H1 (cell line): ENCODE data around the gene WDR33. TPM values are rescaled to one million over a fixed set of nuclear protein-coding genes. Genes with fewer than 3 reads are reported as not detected.

Experiments
- CTCF ChIA-PET: fragments of 300-600 bp; sonication (Branson Sonifier 250); formaldehyde crosslinking; loops from one replicate; lab custom pipeline; 2021; ENCODE audit not compliant: partially characterized antibody; lab: Charles Lee
- POLR2A ChIA-PET: fragments of 300-600 bp; sonication (Branson Sonifier 250); formaldehyde crosslinking; loops from one replicate; lab custom pipeline; 2021; ENCODE audit warnings: inconsistent platforms; ENCODE audit not compliant: partially characterized antibody; lab: Charles Lee
- DNase-seq, 2 experiments: peaks; one replicate each; pipeline versions ENCODE4 v3.0.0 to v3.0.0-alpha.2; 2010 to 2022; ENCODE audit warnings: low spot score in 2 of 2, low read depth in 1 of 2, mixed read lengths in 1 of 2
- FAIRE-seq: peaks from 2 replicates; lab custom pipeline; 2011; peaks lifted over from hg19 to GRCh38; lab: Jason Lieb, UNC
- H2AFZ ChIP-seq: 2 replicates; pipeline ENCODE4 v1.8.1; 2012; ENCODE audit warnings: low read length, inconsistent platforms
- H2AK5ac ChIP-seq: 2 replicates; pipeline ENCODE4 v1.6.1; 2013; ENCODE audit warnings: low read depth, low read length
- H2BK120ac ChIP-seq: replicated peaks from 2 replicates; pipeline ENCODE3; 2013; ENCODE audit warnings: low read depth, low read length, inconsistent platforms
- H2BK12ac ChIP-seq: 2 replicates; pipeline ENCODE4 v1.6.1; 2013; ENCODE audit warnings: low read depth, low read length
- H2BK15ac ChIP-seq: 2 replicates; pipeline ENCODE4 v1.6.1; 2013; ENCODE audit warnings: low read length
- H2BK20ac ChIP-seq: 2 replicates; pipeline ENCODE4 v1.6.1; 2013; ENCODE audit warnings: low read length
- H2BK5ac ChIP-seq: 2 replicates; pipeline ENCODE4 v1.6.1; 2013; ENCODE audit warnings: low read depth, low read length
- H3K14ac ChIP-seq: 2 replicates; pipeline ENCODE4 v1.6.1; 2013; ENCODE audit warnings: inconsistent platforms; ENCODE audit not compliant: insufficient read length
- H3K18ac ChIP-seq: 2 replicates; pipeline ENCODE4 v1.6.1; 2013; ENCODE audit warnings: low read length; ENCODE audit errors: extremely low read depth
- H3K23ac ChIP-seq: 2 replicates; pipeline ENCODE4 v1.6.1; 2013; ENCODE audit warnings: inconsistent platforms; ENCODE audit not compliant: insufficient read length
- H3K23me2 ChIP-seq: 2 replicates; pipeline ENCODE4 v1.6.1; 2013; ENCODE audit warnings: low read depth, low read length
- H3K27ac ChIP-seq: 2 replicates; pipeline ENCODE4 v1.6.1; 2011; ENCODE audit warnings: low read depth, low read length, inconsistent platforms
- H3K27me3 ChIP-seq, 4 experiments: replicated peaks in 1 of 4; 1 replicate in 1 of 4; 2 replicates in 3 of 4; pipeline versions ENCODE4 v1.6.1 to v1.8.1; 2011 to 2013; ENCODE audit warnings: low read length in 3 of 4, mild to moderate bottlenecking in 3 of 4, inconsistent platforms in 2 of 4, mixed read lengths in 2 of 4, moderate library complexity in 1 of 4; ENCODE audit not compliant: control insufficient read depth in 3 of 4, insufficient read depth in 3 of 4; ENCODE audit errors: extremely low read depth in 1 of 4
- H3K36me3 ChIP-seq, 4 experiments: 2 replicates each; pipeline versions ENCODE4 v1.6.1 to v1.8.1; 2011 to 2013; ENCODE audit warnings: mild to moderate bottlenecking in 4 of 4, low read length in 3 of 4, moderate library complexity in 2 of 4, control low read depth in 1 of 4, inconsistent platforms in 1 of 4; ENCODE audit not compliant: insufficient read depth in 4 of 4, control insufficient read depth in 2 of 4
- H3K4ac ChIP-seq: replicated peaks from 2 replicates; pipeline ENCODE3; 2013; ENCODE audit warnings: low read length, low read depth, mixed read lengths, inconsistent platforms; ENCODE audit not compliant: insufficient read length
- H3K4me1 ChIP-seq, 4 experiments: replicated peaks in 1 of 4; 1 replicate in 1 of 4; 2 replicates in 3 of 4; pipeline versions ENCODE4 v1.6.1 to v1.8.1; 2011 to 2013; ENCODE audit warnings: low read length in 3 of 4, inconsistent platforms in 2 of 4, mixed read lengths in 1 of 4; ENCODE audit not compliant: insufficient read depth in 4 of 4, control insufficient read depth in 3 of 4
- H3K4me2 ChIP-seq, 2 experiments: 2 replicates each; pipeline versions ENCODE4 v1.6.1 to v1.8.1; 2011 to 2013; ENCODE audit warnings: low read depth in 2 of 2, low read length in 2 of 2, control low read depth in 1 of 2, inconsistent platforms in 1 of 2, mild to moderate bottlenecking in 1 of 2; ENCODE audit not compliant: insufficient read depth in 1 of 2
- H3K4me3 ChIP-seq, 4 experiments: fragments of 200-600, 300-600 bp in 1 of 4; sonication (generic), shearing (Covaris generic), sonication (Bioruptor Twin) in 1 of 4; 2 replicates each; pipeline versions ENCODE4 v1.5.1 to v1.8.1; 2011 to 2016; ENCODE audit warnings: low read length in 4 of 4, low read depth in 3 of 4, control low read depth in 2 of 4, inconsistent platforms in 2 of 4, mild to moderate bottlenecking in 2 of 4, mixed read lengths in 1 of 4, moderate library complexity in 1 of 4; ENCODE audit not compliant: insufficient read depth in 2 of 4; ENCODE audit errors: extremely low read depth in 1 of 4
- H3K56ac ChIP-seq: replicated peaks from 2 replicates; pipeline ENCODE3; 2013; ENCODE audit warnings: low read depth, mild to moderate bottlenecking, mixed read lengths, low read length, inconsistent platforms; ENCODE audit not compliant: insufficient read length
- H3K79me1 ChIP-seq: 2 replicates; pipeline ENCODE4 v1.6.1; 2013; ENCODE audit warnings: low read depth, low read length, control low read depth
- H3K79me2 ChIP-seq, 2 experiments: 2 replicates each; pipeline versions ENCODE4 v1.6.1 to v1.8.1; 2012 to 2013; ENCODE audit warnings: low read length in 2 of 2, mild to moderate bottlenecking in 2 of 2, inconsistent platforms in 1 of 2; ENCODE audit not compliant: insufficient read depth in 2 of 2, control insufficient read depth in 1 of 2
- H3K9ac ChIP-seq, 4 experiments: replicated peaks in 1 of 4; 1 replicate in 1 of 4; 2 replicates in 3 of 4; pipeline versions ENCODE4 v1.6.1 to v1.8.1; 2011 to 2013; ENCODE audit warnings: low read depth in 3 of 4, low read length in 3 of 4, control low read depth in 2 of 4, mild to moderate bottlenecking in 2 of 4, moderate library complexity in 2 of 4, inconsistent platforms in 1 of 4; ENCODE audit errors: extremely low read depth in 1 of 4
- H3K9me3 ChIP-seq, 2 experiments: 2 replicates each; pipeline versions ENCODE4 v1.6.1 to v1.8.1; 2012 to 2013; ENCODE audit warnings: mild to moderate bottlenecking in 2 of 2, moderate library complexity in 2 of 2, control low read depth in 1 of 2, inconsistent platforms in 1 of 2, low read depth in 1 of 2, low read length in 1 of 2, mixed read lengths in 1 of 2; ENCODE audit not compliant: insufficient read depth in 2 of 2
- H4K20me1 ChIP-seq, 2 experiments: replicated peaks in 1 of 2; 2 replicates each; pipeline versions ENCODE3 to v1.8.1; 2011 to 2013; ENCODE audit warnings: inconsistent platforms in 2 of 2, low read length in 2 of 2, mild to moderate bottlenecking in 1 of 2; ENCODE audit not compliant: insufficient read depth in 2 of 2, control insufficient read depth in 1 of 2
- H4K5ac ChIP-seq: 2 replicates; pipeline ENCODE4 v1.6.1; 2013; ENCODE audit warnings: low read length, low read depth, mixed read lengths, inconsistent platforms; ENCODE audit not compliant: insufficient read length
- H4K8ac ChIP-seq: 2 replicates; pipeline ENCODE4 v1.8.0; 2013; ENCODE audit warnings: mild to moderate bottlenecking, moderate library complexity, low read length, inconsistent platforms; ENCODE audit not compliant: insufficient read depth; ENCODE audit errors: extremely low read depth
- H4K91ac ChIP-seq: replicated peaks from 2 replicates; pipeline ENCODE3; 2013; ENCODE audit warnings: low read length, mixed read lengths, inconsistent platforms; ENCODE audit not compliant: insufficient read length
- CBX5 ChIP-seq: fragments of 300-800, 300-1000 bp; sonication (generic); IDR thresholded peaks from 2 replicates; pipeline ENCODE4 v1.7.1; 2016; ENCODE audit warnings: antibody characterized with exemption, low read length, low read depth
- CREB1 ChIP-seq: IDR thresholded peaks from 2 replicates; pipeline ENCODE4 v1.6.1; 2012; ENCODE audit warnings: inconsistent platforms
- KDM1A ChIP-seq: fragments of 200-600, 300-600 bp; sonication (generic); IDR thresholded peaks from 2 replicates; pipeline ENCODE4 v1.7.1; 2016; ENCODE audit warnings: mild to moderate bottlenecking, low read length, borderline replicate concordance
- NRF1 ChIP-seq: IDR thresholded peaks from 2 replicates; pipeline ENCODE4 v1.6.1; 2011; ENCODE audit warnings: mild to moderate bottlenecking, low read depth, low read length, improper control_type of control experiment
- PHF8 ChIP-seq: fragments of 200-600 bp; sonication (generic); conservative IDR thresholded peaks from 2 replicates; pipeline ENCODE4 v1.7.1; 2012; ENCODE audit warnings: low read depth, mild to moderate bottlenecking, inconsistent platforms, low read length, moderate library complexity
- RNF2 ChIP-seq: fragments of 200-900, 300-1000 bp; sonication (generic); IDR thresholded peaks from 2 replicates; pipeline ENCODE4 v1.7.1; 2016; ENCODE audit warnings: borderline replicate concordance, low read depth, mild to moderate bottlenecking, antibody characterized with exemption, low read length; ENCODE audit not compliant: poor library complexity, severe bottlenecking; ENCODE audit errors: missing control alignments
- SAP30 ChIP-seq: fragments of 300-600 bp; sonication (generic); IDR thresholded peaks from 2 replicates; pipeline ENCODE4 v1.7.1; 2012; ENCODE audit warnings: low read length, moderate library complexity, mild to moderate bottlenecking, inconsistent platforms; ENCODE audit not compliant: insufficient read depth, insufficient replicate concordance
- SIX5 ChIP-seq: IDR thresholded peaks from 2 replicates; pipeline ENCODE4 v1.6.1; 2011; ENCODE audit warnings: mild to moderate bottlenecking, low read depth, low read length
- SUZ12 ChIP-seq: fragments of 200-600 bp; sonication (generic); IDR thresholded peaks from 2 replicates; pipeline ENCODE4 v1.6.1; 2012; ENCODE audit warnings: mild to moderate bottlenecking, inconsistent platforms, low read length, moderate library complexity, mixed read lengths
- TCF12 ChIP-seq: IDR thresholded peaks from 2 replicates; pipeline ENCODE4 v1.6.1; 2011; ENCODE audit warnings: low read depth, mild to moderate bottlenecking, low read length
- USF2 ChIP-seq: IDR thresholded peaks from 2 replicates; pipeline ENCODE4 v1.6.1; 2011; ENCODE audit warnings: low read length, improper control_type of control experiment
- WGBS, 2 experiments: shearing (Covaris generic) in 1 of 2; methylation state at CpG; one replicate each; pipeline versions ENCODE4 v1.1.6 to v1.1.7; 2013 to 2015; ENCODE audit warnings: low lambda C conversion rate in 2 of 2, mixed read lengths in 2 of 2, inconsistent platforms in 1 of 2, low coverage in 1 of 2, missing lambda C conversion rate in 1 of 2; ENCODE audit not compliant: insufficient replicate concordance in 2 of 2, insufficient coverage in 1 of 2, insufficient read length in 1 of 2; ENCODE audit errors: extremely low coverage in 1 of 2, missing lambda C conversion rate in 1 of 2; 5-methylcytosine and 5-hydroxymethylcytosine counted together
- polyA plus RNA-seq, 7 experiments: library from polyadenylated mRNA; depleted of rRNA in 3 of 7; stranded (reverse) in 5 of 7; unstranded in 2 of 7; fragments of >200 nt in 5 of 7; fragments of 200-250 nt in 2 of 7; gene quantifications; 1 replicate in 5 of 7; 2 replicates in 1 of 7; 4 replicates in 1 of 7; pipeline versions ENCODE4 v1.2.1 to v1.2.3, GENCODE V29; 2011 to 2013; ENCODE audit warnings: missing spikeins in 2 of 7, mixed read lengths in 2 of 7
- total RNA-seq: library from RNA; stranded (reverse); fragmentation: NEBNext Ultra II Directional; extraction: Animal tissue kit (Norgen Biotek cat#: 25700); gene quantifications from 2 replicates; pipeline ENCODE4 v1.2.1, GENCODE V29; 2021

The WDR33 gene
- total and polyA plus RNA-seq, 2 of the 8 experiments (the other 6 are each of a cell fraction or from before 2014, with no cell fraction given): 18.1 to 82.7 TPM

- POLR2A ChIA-PET: no interaction called here
Observed at GRCh38 chr2:127678991-127679390, 132.0 kb downstream of the WDR33 start.

More at GRCh38 chr2:127678991-127679390, 132.0 kb downstream of the WDR33 start:
- Histone ChIP-seq H2AK5ac (no peak overlapping the region), H3K36me3 (no peaks in the 10 kb centered on the region), H3K79me2 (no peaks in the 10 kb centered on the region), H2BK20ac (no peak overlapping the region), H3K4me1 (peaks cover 0 to 7% (median 2%) of the 10 kb centered on the region in 4 experiments; a peak in 4 of 7 replicates), H2BK12ac (no peak overlapping the region), H2BK120ac (no peak overlapping the region), H3K4me2 (no peak overlapping the region), H3K4ac (no peak overlapping the region), H3K4me3 (no peak overlapping the region), H3K14ac (no peak overlapping the region), H2AFZ (no peak overlapping the region), H4K20me1 (no peaks in the 10 kb centered on the region), H3K56ac (no peak overlapping the region), H2BK15ac (no peak overlapping the region), H4K91ac (no peak overlapping the region), H3K23me2 (peaks cover 2% of the 10 kb centered on the region; the same call in 1 of the 2 replicates), H3K9me3 (no peaks in the 10 kb centered on the region), H4K8ac (no peak overlapping the region), H3K79me1 (peaks cover 2% of the 10 kb centered on the region; the same call in 1 of the 2 replicates), H3K9ac (no peak overlapping the region), H2BK5ac (no peak overlapping the region), H3K23ac (no peak overlapping the region), H3K27me3 (peaks cover 10 to 36% (median 26%) of the 10 kb centered on the region in 4 experiments), H3K27ac (no peak overlapping the region), H3K18ac (no peak overlapping the region), H4K5ac (no peak overlapping the region)
- CTCF ChIA-PET: interaction anchor here (0.5 to 6.0 kb wide), 3 partner anchors 16 to 150 kb away, joined by 4 to 40 read pairs (median 4); no protein-coding TSS in a partner anchor
- FAIRE-seq (no peak), DNase-seq (no peak)
- WGBS, 2 experiments: 90% methylated on average over 5 of the region's 6 CpGs; no CpG with 5 or more reads in 1 of the 2 experiments
- no peak for TF ChIP-seq SUZ12
- TF ChIP-seq CBX5: no peak
- TF ChIP-seq SIX5: no peak
- no peak for TF ChIP-seq RNF2
- no peak for TF ChIP-seq SAP30
- TF ChIP-seq KDM1A: no peak
- TF ChIP-seq TCF12: no peak
- no peak for TF ChIP-seq USF2
- TF ChIP-seq CREB1: no peak
- TF ChIP-seq PHF8: no peak
- no peak for TF ChIP-seq NRF1
